T-helper 2 cell (primary cell): ENCODE results near the gene PARD3B.
"Not testable (repeated sequence)": the region's sequence is repeated elsewhere in the genome, so short reads cannot be mapped to it uniquely, and the experiment has no call there.

Experiments
- DNase-seq, 5 experiments: peaks; one replicate each; pipeline versions ENCODE4 v3.0.0 to v3.0.0-alpha.2; 2012 to 2022

Gene PARD3B

GRCh38 chr2:204539019-204539385 is 6.3 kb upstream of the PARD3B start:
- DNase-seq, result no peak

GRCh38 chr2:204541637-204542036 is 3.6 kb upstream of the PARD3B start:
- no peak for DNase-seq

- DNase-seq, result no peak
Observed at GRCh38 chr2:204542982-204543608, 2.2 kb upstream of the PARD3B start.

- peak in 1 of 5 experiments; percentile 0 for DNase-seq
Observed at GRCh38 chr2:204545861-204546735, 823 bp downstream of the PARD3B start.

GRCh38 chr2:204550751-204551511 is 5.7 kb downstream of the PARD3B start:
- no peak for DNase-seq

- no peak for DNase-seq
Observed at GRCh38 chr2:204551512-204551863, 6.2 kb downstream of the PARD3B start.

- DNase-seq, result no peak
Observed at GRCh38 chr2:204557604-204558003, 12.3 kb downstream of the PARD3B start.

- not testable (repeated sequence) for DNase-seq
Observed at GRCh38 chr2:204559358-204559757, 14.1 kb downstream of the PARD3B start.

GRCh38 chr2:204560902-204561301 is 15.6 kb downstream of the PARD3B start:
- DNase-seq, result no peak

- no peak for DNase-seq
Observed at GRCh38 chr2:204561771-204562170, 16.5 kb downstream of the PARD3B start.

GRCh38 chr2:204566439-204566838 is 21.2 kb downstream of the PARD3B start:
- no peak for DNase-seq

GRCh38 chr2:204570421-204570820 is 25.1 kb downstream of the PARD3B start:
- no peak for DNase-seq

- DNase-seq, result no peak
Observed at GRCh38 chr2:204571041-204571440, 25.8 kb downstream of the PARD3B start.

GRCh38 chr2:204571911-204572310 is 26.6 kb downstream of the PARD3B start:
- DNase-seq, result no peak

- DNase-seq, result no peak
Observed at GRCh38 chr2:204573221-204573620, 27.9 kb downstream of the PARD3B start.

- no peak for DNase-seq
Observed at GRCh38 chr2:204574486-204574885, 29.2 kb downstream of the PARD3B start.

- DNase-seq, result no peak
Observed at GRCh38 chr2:204575463-204575862, 30.2 kb downstream of the PARD3B start.

- DNase-seq, result no peak
Observed at GRCh38 chr2:204576362-204576979, 31.2 kb downstream of the PARD3B start.

GRCh38 chr2:204578928-204579598 is 33.8 kb downstream of the PARD3B start:
- no peak for DNase-seq

GRCh38 chr2:204581946-204582345 is 36.7 kb downstream of the PARD3B start:
- DNase-seq, result no peak

GRCh38 chr2:204583773-204584172 is 38.5 kb downstream of the PARD3B start:
- no peak for DNase-seq

GRCh38 chr2:204585930-204586329 is 40.7 kb downstream of the PARD3B start:
- no peak for DNase-seq
